Stimulated activated CD4-positive, alpha-beta T cell treated with anti-CD3 and anti-CD28 coated beads, Interleukin-15, amount 100 ng/mL, for 24 hours (primary cell): ENCODE measurements around the gene OS9.

Experiments used
- DNase-seq: peaks from one replicate; pipeline ENCODE4 v3.0.0-alpha.2; 2020

The OS9 gene

GRCh38 chr12:57737467-57738460, 43.8 kb downstream of the OS9 start:
- no peak for DNase-seq

GRCh38 chr12:57738661-57739237, 44.8 kb downstream of the OS9 start, which contains the start of gene AGAP2:
AGAP2 (minus strand) TSS chr12:57738742; CDS start chr12:57738246, 496 bp downstream.
- no peak for DNase-seq

- DNase-seq: no peak
Observed at GRCh38 chr12:57739387-57739786, 45.5 kb downstream of the OS9 start.

GRCh38 chr12:57739914-57740538, 46.1 kb downstream of the OS9 start:
- DNase-seq: no peak

GRCh38 chr12:57740656-57741412, 46.9 kb downstream of the OS9 start:
- peak; percentile 83 for DNase-seq

- no peak for DNase-seq
Observed at GRCh38 chr12:57741413-57741789, 47.5 kb downstream of the OS9 start.

- peak; percentile 88 for DNase-seq
Observed at GRCh38 chr12:57741844-57742738, 48.2 kb downstream of the OS9 start.

- no peak for DNase-seq
Observed at GRCh38 chr12:57743769-57744168, 49.8 kb downstream of the OS9 start.

GRCh38 chr12:57744194-57744776, 50.4 kb downstream of the OS9 start:
- DNase-seq: peak; percentile 80

GRCh38 chr12:57744777-57745484, 51.0 kb downstream of the OS9 start, which contains the start of gene TSPAN31:
TSPAN31 (plus strand) TSS chr12:57745039; CDS start chr12:57745155, 116 bp downstream.
- DNase-seq: peak; percentile 98

GRCh38 chr12:57745485-57745881, 51.6 kb downstream of the OS9 start:
- no peak for DNase-seq

GRCh38 chr12:57746025-57746424, 52.1 kb downstream of the OS9 start:
- DNase-seq: no peak

- no peak for DNase-seq
Observed at GRCh38 chr12:57749061-57749460, 55.1 kb downstream of the OS9 start.

GRCh38 chr12:57750561-57751431, 56.9 kb downstream of the OS9 start:
- no peak for DNase-seq

- no peak for DNase-seq
Observed at GRCh38 chr12:57751432-57751787, 57.5 kb downstream of the OS9 start.

- peak; percentile 99 for DNase-seq
Observed at GRCh38 chr12:57751788-57752667, 58.1 kb downstream of the OS9 start, which contains the start of gene CDK4. CDK4 (minus strand) TSS chr12:57752310; CDS start chr12:57751717, 593 bp downstream.

GRCh38 chr12:57752668-57753000, 58.7 kb downstream of the OS9 start:
- DNase-seq: no peak

- DNase-seq: no peak
Observed at GRCh38 chr12:57753756-57754337, 59.9 kb downstream of the OS9 start.
